GM21737 (cell line): ENCODE data around the gene KIF26B.

Source experiments
- ATAC-seq: cut with Tn5 transposase; IDR thresholded peaks from one replicate; pipeline ENCODE4 v1.9.1; 2021; ENCODE audit warnings: mild to moderate bottlenecking, moderate library complexity; ENCODE audit not compliant: unreplicated experiment

Gene KIF26B

GRCh38 chr1:245131026-245131393 lies 23.8 kb upstream of the KIF26B start:
- no peak for ATAC-seq

DNA sequence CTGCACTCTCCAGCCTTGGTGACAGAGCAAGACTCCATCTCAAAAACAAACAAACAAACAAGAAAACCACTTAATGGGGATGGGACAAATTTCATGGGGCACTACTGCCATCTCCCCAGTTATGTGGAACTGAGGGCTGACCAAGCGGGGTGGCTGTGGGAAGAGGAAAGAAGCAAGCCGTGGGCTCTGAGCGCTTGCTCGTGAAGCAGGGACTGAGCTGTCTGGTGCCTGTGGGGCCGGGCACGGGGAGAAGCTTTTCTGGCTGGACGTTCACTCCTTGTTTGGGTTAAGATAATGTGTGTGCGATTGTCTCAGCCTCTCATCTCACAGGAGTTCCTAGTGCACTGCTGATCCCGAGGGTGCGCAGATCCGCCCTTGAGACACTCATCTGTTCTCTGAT lies 22.0 kb upstream of the KIF26B start:
- no peak for ATAC-seq

- ATAC-seq, result no peak
Observed at GRCh38 chr1:245133995-245134715, 20.6 kb upstream of the KIF26B start.

- ATAC-seq, result no peak
Observed at GRCh38 chr1:245142171-245142798, 12.5 kb upstream of the KIF26B start.

DNA sequence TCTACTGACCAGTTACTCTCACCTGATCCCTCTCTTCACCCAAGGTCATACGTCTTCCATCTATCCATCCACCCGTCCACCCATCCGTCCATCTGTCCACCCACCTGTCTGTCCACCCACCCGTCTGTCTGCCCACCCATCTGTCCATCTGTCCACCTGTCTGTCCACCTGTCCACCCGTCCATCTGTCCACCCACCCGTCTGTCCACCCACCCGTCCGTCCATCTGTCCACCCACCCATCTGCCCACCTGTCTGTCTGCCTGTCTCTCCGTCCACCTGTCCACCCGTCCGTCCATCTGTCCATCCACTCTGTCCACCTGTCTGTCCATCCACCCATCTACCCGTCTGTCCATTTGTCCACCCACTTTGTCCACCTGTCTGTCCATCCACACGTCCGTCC lies 11.8 kb upstream of the KIF26B start:
- ATAC-seq, result no peak

DNA sequence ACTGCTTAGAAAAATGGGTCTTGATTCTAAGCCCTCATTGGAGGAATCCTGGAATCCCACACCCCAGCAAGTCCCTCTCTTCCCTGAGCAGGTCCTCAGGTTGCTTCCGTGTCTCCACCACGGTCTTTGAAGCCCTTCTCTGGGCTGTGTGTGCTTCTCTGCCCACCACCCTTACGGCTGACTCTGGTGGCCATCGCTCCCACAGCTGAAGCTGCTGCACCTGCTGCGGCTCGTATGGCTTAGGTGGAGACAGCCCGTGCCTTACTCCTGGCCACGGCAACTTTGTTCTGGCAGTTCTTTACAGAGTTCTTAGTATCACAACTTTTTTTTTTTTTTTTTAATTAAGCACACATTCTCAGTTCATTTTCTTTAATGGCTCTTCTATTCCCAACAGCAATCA lies 10.9 kb upstream of the KIF26B start:
- no peak for ATAC-seq

DNA sequence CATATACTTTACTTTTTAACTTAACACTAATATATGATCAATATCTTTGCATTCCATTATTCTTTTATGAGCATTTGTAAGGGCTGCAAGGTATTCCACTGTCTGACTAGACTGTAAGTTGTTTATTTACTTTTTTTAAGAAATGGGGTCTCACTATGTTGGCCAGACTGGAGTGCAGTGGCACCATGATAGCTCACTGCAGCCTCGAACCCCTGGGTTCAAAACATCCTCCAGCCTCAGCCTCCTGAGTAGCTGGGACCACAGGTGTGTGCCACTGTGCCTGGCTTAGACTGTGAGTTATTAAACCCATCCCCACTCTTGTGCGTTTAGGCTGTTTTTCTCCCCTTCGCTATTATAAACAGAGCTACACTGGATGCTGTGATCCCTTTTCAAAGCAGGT lies 6.7 kb upstream of the KIF26B start:
- no peak for ATAC-seq

DNA sequence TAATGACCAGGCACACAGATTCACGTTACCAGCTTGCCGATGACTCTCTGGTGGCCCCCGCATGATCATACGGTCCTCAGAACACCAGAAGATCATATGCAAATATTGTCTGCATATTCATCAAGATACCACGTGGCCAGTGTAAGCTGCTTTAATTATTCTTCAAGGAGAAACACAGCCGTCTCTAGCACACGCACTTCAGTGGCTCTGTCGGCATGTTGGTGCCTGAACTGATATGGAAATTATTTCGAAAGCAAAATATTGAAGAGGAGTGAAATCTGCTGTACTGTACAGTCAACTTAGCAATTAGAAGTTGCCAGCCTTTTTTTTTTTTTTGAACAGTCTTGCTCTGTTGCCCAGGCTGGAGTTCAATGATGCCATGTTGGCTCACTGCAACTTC lies 5.9 kb upstream of the KIF26B start:
- ATAC-seq, result no peak

DNA sequence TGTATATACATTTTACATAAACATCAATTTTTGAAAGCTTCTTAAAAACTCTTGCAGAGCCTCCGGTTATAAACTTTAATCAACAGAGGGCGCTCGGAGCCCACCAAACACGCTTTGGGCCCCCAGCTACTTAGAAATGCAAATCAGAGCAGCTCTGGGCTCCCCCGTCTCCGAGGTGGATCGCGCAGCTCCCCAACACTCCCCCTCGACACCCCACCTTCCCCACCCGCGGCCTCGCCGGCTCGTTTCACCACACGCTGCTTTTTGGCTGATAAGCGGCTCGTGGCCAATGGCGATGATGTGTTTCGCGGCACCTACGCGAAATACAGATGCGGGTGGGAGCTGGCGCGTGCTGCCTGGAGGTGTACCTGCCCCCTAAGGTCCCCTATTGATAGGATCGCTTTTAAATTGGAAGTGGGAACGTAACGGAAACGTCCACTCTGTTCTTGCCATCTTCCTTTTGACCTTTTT lies 1.7 kb upstream of the KIF26B start:
- no peak for ATAC-seq

DNA sequence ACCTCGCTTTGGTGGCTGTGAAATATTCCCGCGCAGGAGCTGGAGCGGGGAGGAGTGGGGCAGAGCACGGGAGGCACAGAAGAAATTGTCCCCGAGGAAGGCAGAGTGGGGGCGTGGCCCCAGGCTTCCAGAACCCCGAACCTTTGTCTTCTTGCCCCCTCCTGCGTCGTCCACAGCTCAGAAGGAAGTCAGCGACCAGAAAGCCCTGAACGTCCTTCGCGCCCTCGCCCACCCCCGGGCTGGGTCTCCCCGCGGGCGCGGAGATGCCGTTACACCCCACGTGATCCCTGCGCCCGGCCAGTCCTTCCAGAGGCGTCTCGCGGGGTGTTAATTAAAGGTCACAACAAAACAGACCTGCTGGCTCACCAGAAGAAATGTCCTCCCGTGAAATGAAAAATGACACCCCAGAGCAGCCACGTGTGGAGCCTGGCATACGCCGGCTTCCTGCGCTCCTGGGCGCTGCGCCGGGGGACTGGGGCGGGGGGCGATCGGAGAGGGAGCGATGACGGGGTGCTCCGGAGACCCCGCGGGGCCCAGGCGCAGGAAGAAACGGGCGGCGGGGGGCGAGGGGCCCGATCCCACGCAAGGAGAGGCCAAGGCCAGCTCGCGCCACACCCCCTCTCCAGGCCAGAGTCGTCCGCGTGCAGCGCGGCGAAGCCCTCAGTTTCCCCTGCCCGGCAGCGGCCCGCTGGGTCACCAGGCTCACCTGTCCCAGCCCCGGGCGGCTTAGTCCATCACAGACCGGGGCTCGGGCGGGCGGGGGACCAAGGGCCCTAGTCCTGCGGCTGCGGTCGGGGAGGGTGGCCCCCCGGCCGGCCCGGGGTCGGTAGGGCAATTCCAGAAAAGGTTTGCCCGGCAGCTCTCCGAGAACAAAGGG lies 995 bp upstream of the KIF26B start:
- ATAC-seq, result no peak

- ATAC-seq, result no peak
Observed at GRCh38 chr1:245155272-245156040, 671 bp downstream of the KIF26B start.

DNA sequence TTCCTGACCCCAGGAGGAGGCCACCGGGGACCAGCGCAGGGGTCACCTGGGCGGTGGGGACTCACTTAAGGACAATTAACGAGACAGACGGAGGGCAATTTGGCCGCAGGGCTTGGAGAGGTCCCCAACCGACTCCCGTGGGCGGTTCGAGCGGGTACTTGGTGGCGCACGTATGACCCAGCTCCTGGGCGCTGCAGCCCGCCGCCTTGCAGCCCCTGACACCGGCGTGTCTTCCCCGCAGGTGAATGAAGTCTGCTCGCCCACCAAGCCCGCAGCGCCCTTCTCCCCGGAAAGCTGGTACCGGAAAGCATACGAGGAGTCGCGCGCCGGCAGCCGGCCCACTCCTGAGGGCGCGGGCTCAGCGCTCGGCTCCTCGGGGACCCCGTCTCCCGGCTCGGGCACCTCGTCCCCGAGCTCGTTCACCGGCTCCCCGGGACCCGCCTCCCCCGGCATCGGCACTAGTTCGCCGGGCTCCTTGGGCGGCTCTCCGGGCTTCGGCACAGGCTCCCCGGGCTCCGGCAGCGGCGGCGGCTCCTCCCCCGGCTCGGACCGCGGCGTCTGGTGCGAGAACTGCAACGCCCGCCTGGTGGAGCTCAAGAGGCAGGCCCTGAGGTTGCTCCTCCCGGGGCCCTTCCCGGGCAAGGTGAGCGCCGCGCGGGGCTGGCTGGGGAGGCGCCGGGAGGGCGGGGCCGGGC lies 1.4 kb downstream of the KIF26B start:
- peak; percentile 96 for ATAC-seq

DNA sequence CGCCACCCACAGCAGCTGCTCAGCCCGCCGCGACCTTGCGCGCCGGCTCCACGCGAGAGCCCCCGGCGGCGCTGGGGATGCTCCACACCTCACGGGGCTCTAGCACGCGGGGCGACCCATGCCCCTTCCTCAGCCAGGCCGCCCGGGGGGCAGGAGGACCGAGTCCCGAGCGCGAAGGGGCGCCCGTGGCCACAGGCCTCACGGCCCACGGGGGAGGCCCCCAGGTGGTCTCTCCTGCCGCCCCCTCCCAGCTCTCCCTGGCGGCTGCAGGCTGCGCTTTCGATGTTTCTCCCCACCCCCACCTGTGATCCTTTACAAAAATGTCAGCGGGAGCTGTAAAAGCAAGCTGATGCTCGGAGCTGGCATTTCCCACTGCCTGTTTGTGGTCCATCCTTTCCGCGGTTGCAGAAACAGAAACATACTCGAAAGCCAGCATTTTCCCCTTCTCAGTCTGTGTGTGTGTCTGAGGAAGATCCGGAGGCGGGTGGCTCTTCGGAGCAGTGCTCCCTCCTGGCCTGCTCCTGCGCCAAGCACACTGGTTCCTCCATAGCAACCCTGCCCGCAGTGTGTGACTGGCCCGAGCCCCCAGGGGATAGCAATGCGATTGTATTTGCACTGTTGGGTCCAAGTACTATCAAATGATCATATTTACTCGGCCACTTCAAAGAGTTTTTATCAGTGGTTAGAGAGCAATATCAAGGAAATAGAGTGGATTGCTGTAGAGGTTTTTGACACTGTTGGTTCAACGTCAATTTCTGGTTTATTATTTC lies 2.1 kb downstream of the KIF26B start:
- ATAC-seq, result no peak

GRCh38 chr1:245158913-245159312 lies 4.1 kb downstream of the KIF26B start:
- no peak for ATAC-seq

DNA sequence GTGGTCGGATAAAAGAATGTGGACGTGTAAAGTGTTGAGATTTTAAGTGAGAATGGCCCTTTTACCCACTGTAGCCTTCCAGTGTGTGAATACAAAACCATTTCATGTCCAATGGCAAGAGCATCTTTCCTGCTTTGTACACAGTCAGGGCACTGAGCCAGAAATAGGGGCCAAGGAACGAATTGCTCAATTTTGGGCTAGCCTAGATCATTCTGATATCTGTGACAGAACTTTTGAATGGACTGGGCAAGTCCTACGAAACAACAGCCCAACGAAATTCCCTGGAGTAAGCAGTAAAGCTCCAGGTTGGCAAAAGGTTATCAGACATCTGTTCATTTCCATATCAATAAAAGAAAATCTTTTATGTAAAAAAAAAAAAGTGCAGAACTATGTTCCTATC lies 5.5 kb downstream of the KIF26B start:
- ATAC-seq, result no peak

GRCh38 chr1:245160741-245161400 lies 6.1 kb downstream of the KIF26B start:
- no peak for ATAC-seq

DNA sequence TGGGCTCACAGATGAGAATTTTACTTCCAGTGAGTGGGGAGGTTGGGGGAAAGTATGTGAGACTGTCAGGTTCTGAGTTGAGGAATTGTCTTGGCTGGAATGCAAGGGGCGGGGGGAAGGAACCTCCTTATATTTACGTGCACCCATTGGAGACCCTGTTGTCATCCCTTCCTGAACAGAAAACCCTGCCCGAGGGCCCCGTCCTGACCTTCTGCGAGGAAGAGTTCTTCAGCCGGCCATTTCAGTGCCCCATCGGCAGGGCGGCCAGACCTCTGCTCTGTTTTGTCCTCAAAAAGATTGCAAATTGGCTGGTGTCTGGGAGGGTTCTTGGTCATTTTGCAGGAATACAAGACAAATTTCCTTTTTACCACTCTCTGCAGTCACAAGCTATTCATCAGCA lies 7.1 kb downstream of the KIF26B start:
- no peak for ATAC-seq

DNA sequence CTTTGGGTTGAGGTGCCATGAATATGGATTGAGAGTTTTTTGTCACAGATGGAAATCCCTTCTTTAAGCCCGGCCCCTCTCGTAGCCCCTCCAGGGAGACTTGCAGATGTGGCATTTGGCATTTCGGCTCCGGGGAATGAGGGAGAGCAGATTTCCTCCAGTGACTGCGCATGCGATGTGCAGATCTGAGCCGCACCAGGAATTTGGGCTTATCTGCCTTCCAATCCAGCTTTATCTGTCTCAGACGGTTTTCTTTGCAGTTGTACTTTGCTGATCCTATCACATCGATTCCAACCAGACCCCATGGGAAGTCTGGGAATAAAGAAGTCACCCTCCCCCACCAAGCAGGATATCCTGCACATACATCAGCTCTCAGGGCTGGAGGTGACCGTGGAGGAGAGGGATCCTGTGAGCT lies 11.7 kb downstream of the KIF26B start:
- ATAC-seq, result no peak

DNA sequence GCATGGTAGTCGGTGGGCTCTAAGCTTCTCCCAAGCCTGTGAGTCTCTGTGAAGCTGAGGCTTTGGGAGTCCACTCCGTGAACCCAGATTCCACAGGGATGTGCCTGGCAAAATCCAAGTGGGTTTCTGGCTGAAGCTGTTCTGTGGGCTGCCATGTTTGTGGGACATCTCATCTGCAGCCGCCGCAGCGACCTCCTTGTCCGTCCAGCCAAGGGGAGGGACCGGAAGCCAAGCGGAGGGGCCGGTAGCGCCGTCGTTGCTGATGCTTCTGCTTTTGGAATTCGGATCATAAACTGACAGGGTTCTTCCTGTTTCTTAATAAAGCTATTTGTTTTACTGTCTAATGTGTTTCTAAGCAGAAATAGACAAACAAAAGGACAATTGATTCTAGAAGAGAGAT lies 13.3 kb downstream of the KIF26B start:
- no peak for ATAC-seq
